ENCODE data around the gene FAM20C.

FAM20C gene

DNA sequence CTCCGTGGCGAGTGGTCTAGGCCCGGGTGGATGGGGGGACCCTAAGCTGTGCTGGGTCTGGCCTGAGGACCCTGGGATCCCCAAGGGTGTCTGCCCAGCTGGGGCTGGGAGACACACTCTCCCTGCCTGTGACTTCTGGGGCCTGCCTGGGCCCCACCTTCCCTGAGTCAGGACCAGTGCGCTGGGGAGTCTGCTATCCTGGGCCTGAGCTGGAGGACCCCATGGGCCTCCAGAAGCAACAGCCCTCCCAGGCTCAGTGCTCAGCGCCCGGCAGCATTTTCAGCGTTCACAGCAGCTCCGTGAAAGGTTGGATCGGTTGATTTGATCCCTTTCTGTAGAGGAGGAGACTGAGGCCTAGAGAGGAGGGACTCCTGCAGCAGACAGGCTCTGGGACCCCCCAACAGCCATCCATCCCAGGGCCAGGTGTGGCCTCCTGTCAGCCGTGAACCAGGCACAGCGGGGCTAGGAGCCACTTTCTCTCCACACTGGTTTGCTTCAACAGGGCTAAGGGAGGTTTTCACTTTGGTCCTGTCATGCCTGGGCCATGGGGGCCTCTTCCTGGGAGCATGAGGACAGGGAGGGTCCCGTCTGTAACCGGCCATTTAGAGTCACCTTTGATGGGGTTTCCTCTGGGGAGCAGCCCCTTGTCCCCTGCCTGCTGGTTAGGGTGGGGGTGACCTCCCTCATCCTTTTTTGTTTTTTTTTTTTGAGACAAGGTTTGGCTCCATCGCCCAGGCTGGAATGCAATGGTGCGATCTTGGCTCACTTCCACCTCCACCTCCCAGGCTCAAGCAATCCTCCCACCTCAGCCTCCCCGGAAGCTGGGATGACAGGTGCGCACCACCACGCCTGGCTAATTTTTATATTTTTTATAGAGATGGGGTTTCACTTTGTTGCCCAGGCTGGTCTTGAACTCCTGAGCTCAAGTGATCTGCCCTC lies 110.0 kb downstream of the FAM20C start:
- TF ChIP-seq CTCF (IDR thresholded peaks at IDR 0.05; ENCODE audit: insufficient read depth, low read length) (no peak), REST (IDR thresholded peaks at IDR 0.05; ENCODE audit: insufficient replicate concordance, low read depth) (no peak), SPI1 (IDR thresholded peaks at IDR 0.05; ENCODE audit: borderline replicate concordance, low read depth) (no peak), POLR2AphosphoS5 (IDR thresholded peaks at IDR 0.05; ENCODE audit: low read depth) (no peak), GABPA (IDR thresholded peaks at IDR 0.05; ENCODE audit: low read depth) (no peak)
- no peak overlapping the region for H3K27ac ChIP-seq (replicated peaks)
- H3K27me3 ChIP-seq (ENCODE audit: insufficient read depth, poor library complexity, severe bottlenecking): no peaks in the 10 kb centered on the region

DNA sequence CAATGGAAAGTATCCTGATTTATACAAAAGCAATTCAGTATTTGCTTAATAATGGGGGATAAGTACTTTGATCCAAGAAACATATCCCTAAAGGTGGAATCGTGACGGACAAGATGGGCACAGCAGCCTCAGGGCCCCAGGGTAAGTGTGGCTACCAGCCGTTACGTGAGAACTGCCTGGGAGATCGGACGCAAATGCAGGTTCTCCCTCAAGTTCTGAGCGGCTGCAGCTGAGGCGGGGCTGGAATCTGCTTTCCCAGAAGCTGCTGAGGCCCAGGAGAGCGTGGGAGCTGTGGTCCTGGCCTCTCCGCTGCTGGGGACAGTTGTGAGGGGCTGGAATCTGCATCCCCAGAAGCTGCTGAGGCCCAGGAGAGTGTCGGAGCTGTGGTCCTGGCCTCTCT lies 111.1 kb downstream of the FAM20C start:
- H3K27ac ChIP-seq (replicated peaks): no peak overlapping the region
- no peaks in the 10 kb centered on the region for H3K27me3 ChIP-seq (ENCODE audit: insufficient read depth, poor library complexity, severe bottlenecking)
- DNase-seq (ENCODE audit: low read depth in 1 of 2, low spot score in 1 of 2): no peak
- TF ChIP-seq CTCF (IDR thresholded peaks at IDR 0.05; ENCODE audit: insufficient read depth, low read length) (no peak), GABPA (IDR thresholded peaks at IDR 0.05; ENCODE audit: low read depth) (no peak), SPI1 (IDR thresholded peaks at IDR 0.05; ENCODE audit: borderline replicate concordance, low read depth) (no peak), POLR2AphosphoS5 (IDR thresholded peaks at IDR 0.05; ENCODE audit: low read depth) (no peak)
- H3K4me3 ChIP-seq (replicated peaks; ENCODE audit: insufficient read depth, low read length): no peak overlapping the region

More for the DNA sequence above, 110.0 kb downstream of the FAM20C start:
- no peak for DNase-seq (ENCODE audit: low read depth in 1 of 2, low spot score in 1 of 2)
- no peak overlapping the region for H3K4me3 ChIP-seq (replicated peaks; ENCODE audit: insufficient read depth, low read length)

DNA sequence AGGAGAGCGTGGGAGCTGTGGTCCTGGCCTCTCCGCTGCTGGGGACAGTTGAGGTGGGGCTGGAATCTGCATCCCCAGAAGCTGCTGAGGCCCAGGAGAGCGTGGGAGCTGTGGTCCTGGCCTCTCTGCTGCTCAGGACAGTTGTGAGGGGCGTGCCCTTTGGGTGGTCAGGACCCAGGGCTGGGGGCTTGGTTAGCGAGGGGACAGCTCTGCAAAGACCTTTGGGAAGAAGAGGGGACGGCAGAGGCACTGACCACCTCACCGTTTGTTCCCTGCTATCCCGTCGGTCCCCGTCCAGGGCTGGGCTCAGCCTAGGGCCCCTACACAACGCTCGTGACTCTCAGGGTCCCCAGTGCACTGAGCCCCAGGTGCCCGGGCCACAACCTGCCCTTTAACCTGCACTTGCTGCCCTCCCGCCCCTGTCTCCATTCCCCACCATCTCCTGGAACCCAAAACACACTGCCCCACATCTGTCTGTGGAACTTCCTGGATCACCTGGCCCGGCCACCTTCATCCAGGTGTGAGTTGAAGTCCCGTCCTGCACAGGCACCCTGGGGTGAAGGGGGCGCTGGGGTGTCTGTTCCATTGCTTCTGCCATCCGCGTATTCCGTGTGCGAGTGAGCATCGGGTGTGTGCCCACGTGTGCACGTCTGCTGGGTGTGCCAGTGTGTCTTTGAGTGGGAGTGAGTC lies 111.7 kb downstream of the FAM20C start:
- H3K27me3 ChIP-seq (ENCODE audit: insufficient read depth, poor library complexity, severe bottlenecking): no peaks in the 10 kb centered on the region
- TF ChIP-seq POLR2AphosphoS5 (IDR thresholded peaks at IDR 0.05; ENCODE audit: low read depth): no peak
- no peak for TF ChIP-seq CTCF (IDR thresholded peaks at IDR 0.05; ENCODE audit: insufficient read depth, low read length)
- TF ChIP-seq GABPA (IDR thresholded peaks at IDR 0.05; ENCODE audit: low read depth): no peak
- TF ChIP-seq SPI1 (IDR thresholded peaks at IDR 0.05; ENCODE audit: borderline replicate concordance, low read depth): no peak
- TF ChIP-seq REST (IDR thresholded peaks at IDR 0.05; ENCODE audit: insufficient replicate concordance, low read depth): no peak
- H3K4me3 ChIP-seq (replicated peaks; ENCODE audit: insufficient read depth, low read length): no peak overlapping the region
- no peak overlapping the region for H3K27ac ChIP-seq (replicated peaks)
- no peak for DNase-seq (ENCODE audit: low read depth in 1 of 2, low spot score in 1 of 2)

Measured in HL-60 (cell line).